ENCODE data around the gene EBLN1.

- TF ChIP-seq POLR2AphosphoS5 (IDR thresholded peaks at IDR 0.05) (no peak), CTCF (IDR thresholded peaks at IDR 0.05) (no peak)
Observed at GRCh38 chr10:22171131-22171530, 46.7 kb downstream of the EBLN1 start.

Measured in upper lobe of left lung (tissue), 4 donors.